Measurements from ENCODE around the gene HSD17B14. TPM values are rescaled to one million over a fixed set of nuclear protein-coding genes. Genes with fewer than 3 reads are reported as not detected.

Gene HSD17B14
- total RNA-seq, 1 experiment from 2014 or later, result 11.2 TPM

- peaks cover 2% of the 10 kb centered on the region for H3K23me2 ChIP-seq (ENCODE audit: insufficient read length, low read depth, low read length, poor library complexity, severe bottlenecking)
- H3K18ac ChIP-seq (ENCODE audit: insufficient read length, low read depth, low read length), result no peak overlapping the region
- H4K20me1 ChIP-seq (ENCODE audit: control insufficient read depth, insufficient read depth, insufficient read length), result no peaks in the 10 kb centered on the region
- Mint-ChIP-seq H3K9me3 (no peaks in the 10 kb centered on the region), H3K4me1 (peaks cover 12 to 13% of the 10 kb centered on the region in 2 experiments), H3K27ac (no peak overlapping the region), H3K27me3 (ENCODE audit: low read depth) (no peaks in the 10 kb centered on the region), H3K36me3 (ENCODE audit: insufficient read depth in 1 of 3, low read depth in 3 of 3) (peaks cover 4 to 20% (median 17%) of the 10 kb centered on the region in 3 experiments; a peak in 6 of 7 replicates), H3K4me3 (no peak overlapping the region)
- no peak overlapping the region for H4K5ac ChIP-seq (ENCODE audit: insufficient read length, low read depth, low read length)
- H3K9ac ChIP-seq (ENCODE audit: extremely low read depth, insufficient read length, low read length), result no peak overlapping the region
- no peak overlapping the region for H2BK12ac ChIP-seq (ENCODE audit: insufficient read length, low read depth, low read length)
- H3K23ac ChIP-seq (ENCODE audit: insufficient read length, low read depth, low read length), result no peak overlapping the region
- TF ChIP-seq CTCF (conservative IDR thresholded peaks at IDR 0.05), result no peak
- no CpG with 5 or more reads among the region's 6 CpGs for WGBS (ENCODE audit: extremely low coverage, insufficient read length, low lambda C conversion rate)
- DNase-seq, result no peak
- no peak overlapping the region for H3K27ac ChIP-seq (ENCODE audit: insufficient read length, low read depth, low read length)
- no peak overlapping the region for H3K4me2 ChIP-seq (ENCODE audit: insufficient read depth, insufficient read length, low read length)
- no peak overlapping the region for H3K14ac ChIP-seq (ENCODE audit: insufficient read depth, low read length)
- H2BK15ac ChIP-seq (ENCODE audit: low read depth, low read length), result no peak overlapping the region
- no peak overlapping the region for H3T11ph ChIP-seq (ENCODE audit: low read length)
- no peaks in the 10 kb centered on the region for H3K79me1 ChIP-seq (ENCODE audit: insufficient read depth, low read depth, low read length, poor library complexity, severe bottlenecking)
- H2BK20ac ChIP-seq (ENCODE audit: low read depth, low read length, poor library complexity, severe bottlenecking), result no peak overlapping the region
- H3K27me3 ChIP-seq (ENCODE audit: insufficient read depth, low read length), result no peaks in the 10 kb centered on the region
- no peak overlapping the region for H2AK5ac ChIP-seq (ENCODE audit: insufficient read length, low read length)
- H4K91ac ChIP-seq (ENCODE audit: insufficient read length, low read depth, low read length), result no peak overlapping the region
- no peak overlapping the region for H2AFZ ChIP-seq (ENCODE audit: low read length)
- H3K79me2 ChIP-seq (ENCODE audit: insufficient read depth, low read length), result no peaks in the 10 kb centered on the region
- no peak overlapping the region for H2BK120ac ChIP-seq (ENCODE audit: low read depth, low read length, poor library complexity, severe bottlenecking)
- H3K56ac ChIP-seq (ENCODE audit: insufficient read length, low read depth, low read length), result no peak overlapping the region
- no peaks in the 10 kb centered on the region for H3K9me3 ChIP-seq (ENCODE audit: control insufficient read depth, low read depth, low read length)
- no peaks in the 10 kb centered on the region for H3K4me1 ChIP-seq (ENCODE audit: insufficient read depth, low read length)
- H2BK5ac ChIP-seq (ENCODE audit: insufficient read length, low read length), result no peak overlapping the region
- H3K4ac ChIP-seq (ENCODE audit: low read depth, low read length), result no peak overlapping the region
- H4K8ac ChIP-seq (replicated peaks; ENCODE audit: insufficient read length, low read depth, low read length), result no peak overlapping the region
Observed at GRCh38 chr19:48841571-48841970, 5.3 kb upstream of the HSD17B14 start.

Data from H9 (cell line).